C1 segment of cervical spinal cord (tissue), 14 donors: ENCODE measurements around the gene JPT1.
A peak's percentile ranks its signal among the peaks of the same experiment; 100 is the strongest.
"Not testable (repeated sequence)": the region's sequence is repeated elsewhere in the genome, so short reads cannot be mapped to it uniquely, and the experiment has no call there.

Source experiments
- DNase-seq, 14 donors: peaks; one replicate each; lab custom pipeline; 2025; lab: John Stamatoyannopoulos, UW

Gene JPT1

GRCh38 chr17:75154195-75155106 lies at the start of gene JPT1:
JPT1 (minus strand) TSS chr17:75154512; CDS start chr17:75154397, 115 bp downstream.
- peak; percentile 66 to 96 (median 94) for DNase-seq

- no peak for DNase-seq
Observed at GRCh38 chr17:75199886-75200618, 45.7 kb upstream of the JPT1 start.

GRCh38 chr17:75194879-75195278 lies 40.6 kb upstream of the JPT1 start:
- DNase-seq: no peak

- no peak for DNase-seq
Observed at GRCh38 chr17:75191584-75191983, 37.3 kb upstream of the JPT1 start.

- DNase-seq: no peak
Observed at GRCh38 chr17:75188614-75189013, 34.3 kb upstream of the JPT1 start.

- DNase-seq: no peak
Observed at GRCh38 chr17:75183999-75184884, 29.9 kb upstream of the JPT1 start.

- DNase-seq: peak; percentile 55 to 95 (median 86)
Observed at GRCh38 chr17:75182569-75183436, 28.5 kb upstream of the JPT1 start, which contains the start of gene SUMO2. SUMO2 (minus strand) TSS chr17:75182959; CDS start chr17:75182834, 125 bp downstream.

- peak in 1 of 14 donors; percentile 63 for DNase-seq
Observed at GRCh38 chr17:75182319-75182568, 27.9 kb upstream of the JPT1 start.

- DNase-seq: peak in 8 of 14 donors; percentile 7 to 55 (median 27)
Observed at GRCh38 chr17:75181608-75182318, 27.5 kb upstream of the JPT1 start.

GRCh38 chr17:75181110-75181509 lies 26.8 kb upstream of the JPT1 start:
- DNase-seq: no peak

- DNase-seq: no peak
Observed at GRCh38 chr17:75178453-75178852, 24.1 kb upstream of the JPT1 start.

GRCh38 chr17:75176625-75177024 lies 22.3 kb upstream of the JPT1 start:
- no peak for DNase-seq

- no peak for DNase-seq
Observed at GRCh38 chr17:75174996-75175395, 20.7 kb upstream of the JPT1 start.

- no peak for DNase-seq
Observed at GRCh38 chr17:75173526-75173925, 19.2 kb upstream of the JPT1 start.

- DNase-seq: no peak
Observed at GRCh38 chr17:75168998-75169397, 14.7 kb upstream of the JPT1 start.

- not testable (repeated sequence) for DNase-seq
Observed at GRCh38 chr17:75164606-75165005, 10.3 kb upstream of the JPT1 start.

GRCh38 chr17:75163074-75163473 lies 8.8 kb upstream of the JPT1 start:
- DNase-seq: no peak

GRCh38 chr17:75160211-75160610 lies 5.9 kb upstream of the JPT1 start:
- DNase-seq: no peak

- no peak for DNase-seq
Observed at GRCh38 chr17:75159196-75160031, 5.1 kb upstream of the JPT1 start.
